NCI-H2107 treated with DMSO at 0.1 percent for 48 hours (cell line): ENCODE results near the gene IL22RA2.

Experiments used
- DNase-seq: peaks from one replicate; lab custom pipeline; 2025; ENCODE audit not compliant: unreplicated experiment; lab: John Stamatoyannopoulos, UW

Gene IL22RA2

GRCh38 chr6:137197684-137198645, 24.5 kb upstream of the IL22RA2 start:
- DNase-seq: no peak

GRCh38 chr6:137193256-137194070, 20.0 kb upstream of the IL22RA2 start:
- DNase-seq: no peak

GRCh38 chr6:137192821-137193220, 19.4 kb upstream of the IL22RA2 start:
- DNase-seq: no peak

DNA sequence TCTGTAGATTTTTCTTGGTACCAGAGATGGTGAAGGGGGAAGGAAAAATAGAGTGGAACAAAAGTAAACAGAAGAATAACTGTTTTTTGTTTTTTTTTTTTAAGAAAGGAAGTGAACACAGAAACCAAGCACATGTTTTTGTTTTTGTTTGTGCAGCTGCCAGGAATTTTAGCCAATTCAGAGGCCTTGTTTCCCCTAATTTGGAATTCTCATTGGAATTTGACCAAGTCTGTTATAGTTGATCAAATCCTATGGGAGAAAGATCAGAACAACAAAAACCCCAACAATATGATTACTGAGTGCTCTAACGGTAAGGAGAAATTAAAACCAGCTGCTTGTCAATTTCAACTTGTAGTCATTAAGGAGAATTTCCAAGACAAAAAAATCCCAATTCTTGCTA, 18.2 kb upstream of the IL22RA2 start:
- DNase-seq: no peak

DNA sequence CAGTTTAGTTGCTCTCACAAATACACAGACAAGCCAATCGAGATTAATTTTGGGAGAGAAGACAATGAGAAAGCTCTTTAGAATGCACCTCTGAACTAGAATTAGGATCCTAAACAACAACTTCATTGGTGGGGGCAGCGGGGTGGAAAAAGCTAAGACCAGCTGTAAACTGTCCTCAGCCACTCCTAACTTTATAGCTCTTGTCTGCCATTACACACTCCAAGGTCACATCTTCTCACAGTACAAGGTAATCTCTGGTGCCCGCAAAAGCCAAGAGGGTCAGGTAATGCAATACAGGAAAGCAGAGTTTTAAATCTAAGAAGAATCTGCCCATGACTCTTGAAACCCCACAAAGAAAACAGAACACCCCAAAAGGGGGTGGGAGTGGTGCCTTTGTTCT, 17.8 kb upstream of the IL22RA2 start:
- no peak for DNase-seq

DNA sequence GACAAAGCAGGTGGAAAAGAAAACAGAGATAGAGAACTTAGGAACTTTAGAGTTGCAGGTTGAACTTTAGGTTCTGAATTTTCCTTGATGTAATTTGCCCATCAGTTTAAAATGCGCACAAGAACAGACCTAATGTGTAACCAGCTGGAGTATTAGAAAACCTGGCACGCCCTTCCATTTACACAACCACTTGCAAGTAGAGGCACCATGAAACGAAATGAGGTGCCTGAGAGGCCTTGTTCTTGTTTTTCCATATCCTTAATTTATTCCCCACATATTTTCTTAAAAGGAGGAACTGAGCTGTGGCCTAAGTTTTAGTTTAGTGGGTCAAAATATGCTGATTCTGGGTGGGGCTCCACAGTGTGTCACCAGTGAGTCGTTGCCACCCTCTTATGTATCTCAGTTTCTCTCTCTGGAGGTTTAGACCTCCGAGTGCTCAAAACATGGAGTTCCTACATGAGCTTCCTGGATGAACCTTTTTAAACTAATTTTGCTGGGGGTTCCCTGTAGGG, 17.2 kb upstream of the IL22RA2 start:
- no peak for DNase-seq

- DNase-seq: no peak
Measured at GRCh38 chr6:137188855-137189254, 15.4 kb upstream of the IL22RA2 start.

DNA sequence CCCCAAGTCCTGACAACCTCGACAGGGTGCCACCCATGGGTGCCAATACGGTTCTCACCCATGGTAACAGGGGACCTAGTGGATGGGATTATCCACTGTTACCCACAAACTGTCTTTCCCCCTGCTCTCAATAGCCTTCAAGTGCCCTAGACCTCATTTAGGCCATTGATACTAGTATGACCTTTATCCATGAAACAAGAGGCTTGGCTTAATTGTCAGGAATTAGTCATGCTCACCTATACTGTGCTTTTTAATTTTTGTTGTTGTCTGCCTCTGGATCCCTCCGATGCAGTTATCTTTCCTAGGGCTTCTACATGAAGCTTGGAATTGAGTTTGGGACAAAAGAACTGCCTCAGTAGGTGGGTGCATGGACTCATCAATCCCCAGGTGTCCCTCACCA, 11.8 kb upstream of the IL22RA2 start:
- no peak for DNase-seq

DNA sequence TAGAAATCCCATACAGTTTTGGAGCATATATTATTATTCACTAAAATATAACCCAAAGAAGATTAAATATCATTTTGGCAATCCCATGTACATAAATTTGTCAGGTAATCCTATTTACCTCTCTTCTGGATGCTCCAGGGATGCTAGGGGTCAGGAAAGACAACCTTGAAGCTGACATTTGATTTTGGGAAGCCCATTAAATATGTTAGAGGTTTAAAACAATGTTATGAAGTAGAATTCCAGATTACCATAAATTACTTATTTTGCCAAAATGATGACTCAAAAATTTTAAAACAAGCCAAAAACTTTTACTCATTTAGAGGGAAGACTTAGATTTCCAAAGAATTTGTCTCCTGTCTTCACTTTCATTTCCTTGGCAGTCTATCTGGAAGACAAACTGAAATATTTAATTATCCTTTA, 9.2 kb upstream of the IL22RA2 start:
- DNase-seq: no peak

DNA sequence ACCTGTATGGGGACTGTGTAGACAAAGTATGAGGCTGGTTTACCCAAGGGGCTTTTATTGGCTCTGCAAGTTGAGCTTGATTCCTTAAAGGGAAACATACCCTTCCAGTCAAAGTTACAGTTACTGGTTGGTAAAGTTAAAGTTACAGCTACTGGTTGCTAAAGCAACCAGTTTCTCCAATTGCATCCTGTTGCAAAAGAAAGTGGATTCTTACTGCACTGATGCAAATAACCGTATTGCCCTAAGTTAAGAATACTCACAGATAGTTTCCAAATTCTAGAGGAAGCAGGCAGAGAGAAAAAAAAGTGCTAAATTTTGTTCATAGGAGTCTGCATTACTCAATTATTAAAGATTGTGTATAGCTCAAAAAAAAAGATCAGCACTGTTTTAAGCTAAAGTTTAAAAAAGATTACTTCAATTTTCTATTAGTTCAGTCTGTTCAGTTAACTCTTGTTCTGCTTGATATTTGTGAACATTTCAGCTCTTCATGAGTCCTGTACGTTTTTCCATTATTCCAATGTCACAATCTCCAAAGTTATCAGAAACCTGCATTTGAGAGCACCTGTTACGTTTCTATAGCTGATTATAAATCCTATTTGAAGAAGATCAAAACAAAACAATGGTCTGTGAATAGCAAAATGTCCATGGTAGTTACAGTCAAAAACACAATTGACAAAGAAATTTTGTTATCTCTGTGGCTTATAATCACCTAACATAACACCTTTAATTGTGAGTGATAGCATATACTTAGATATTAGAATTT, 8.6 kb upstream of the IL22RA2 start:
- DNase-seq: no peak

DNA sequence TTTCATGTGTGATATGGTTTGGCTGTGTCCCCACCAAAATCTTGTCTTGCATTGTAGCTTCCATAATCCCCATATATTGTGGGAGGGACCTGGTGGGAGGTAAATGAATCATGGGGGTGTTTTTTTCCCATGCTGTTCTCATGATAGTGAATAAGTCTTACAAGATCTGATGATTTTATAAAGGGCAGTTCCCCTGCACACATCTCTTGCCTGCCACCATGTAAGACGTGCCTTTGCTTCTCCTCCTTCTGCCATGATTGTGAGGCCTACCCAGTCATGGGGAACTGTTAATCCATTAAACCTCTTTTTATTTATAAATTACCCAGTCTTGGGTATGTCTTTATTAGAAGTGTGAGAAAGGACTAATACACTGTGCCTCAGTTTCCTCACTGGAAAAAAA, 4.2 kb upstream of the IL22RA2 start:
- no peak for DNase-seq

DNA sequence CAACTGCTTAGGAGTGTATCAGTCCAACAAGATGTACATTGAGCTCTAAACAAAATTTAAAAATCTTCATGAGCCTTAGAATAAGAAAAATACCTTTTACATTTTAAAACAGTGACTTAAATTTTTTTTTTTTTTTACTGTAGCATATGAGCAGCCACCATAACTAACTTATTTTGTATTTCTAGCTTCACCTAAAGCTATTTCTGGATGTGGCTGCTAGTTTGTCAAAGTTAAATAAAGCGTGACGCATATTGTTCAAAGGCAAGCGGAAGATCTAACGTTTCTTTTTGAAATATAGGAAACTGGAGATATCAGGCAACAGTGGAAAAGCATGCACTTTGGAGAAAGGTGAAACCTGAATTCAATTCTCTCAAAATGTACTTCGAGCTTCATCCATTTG, 3.3 kb upstream of the IL22RA2 start:
- no peak for DNase-seq

DNA sequence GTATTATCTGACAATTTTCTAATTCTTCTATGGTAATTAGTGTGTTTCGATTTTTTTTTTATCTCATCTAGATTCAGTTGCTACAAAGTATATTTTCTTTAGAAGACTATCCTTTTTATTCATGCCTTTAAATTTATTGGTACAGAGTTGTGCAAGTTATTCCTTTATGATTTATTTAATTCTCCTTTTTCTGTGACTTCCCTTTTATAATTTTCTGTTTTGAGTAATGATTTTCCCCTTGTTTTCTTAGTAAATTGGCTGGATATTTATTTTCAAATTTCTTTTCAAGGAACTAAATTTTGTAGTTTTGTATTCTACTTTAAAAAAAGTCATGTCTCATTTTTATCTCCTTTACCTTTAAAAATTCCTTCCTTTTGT, 2.4 kb upstream of the IL22RA2 start:
- no peak for DNase-seq

GRCh38 chr6:137175157-137175867, 1.9 kb upstream of the IL22RA2 start:
- no peak for DNase-seq

DNA sequence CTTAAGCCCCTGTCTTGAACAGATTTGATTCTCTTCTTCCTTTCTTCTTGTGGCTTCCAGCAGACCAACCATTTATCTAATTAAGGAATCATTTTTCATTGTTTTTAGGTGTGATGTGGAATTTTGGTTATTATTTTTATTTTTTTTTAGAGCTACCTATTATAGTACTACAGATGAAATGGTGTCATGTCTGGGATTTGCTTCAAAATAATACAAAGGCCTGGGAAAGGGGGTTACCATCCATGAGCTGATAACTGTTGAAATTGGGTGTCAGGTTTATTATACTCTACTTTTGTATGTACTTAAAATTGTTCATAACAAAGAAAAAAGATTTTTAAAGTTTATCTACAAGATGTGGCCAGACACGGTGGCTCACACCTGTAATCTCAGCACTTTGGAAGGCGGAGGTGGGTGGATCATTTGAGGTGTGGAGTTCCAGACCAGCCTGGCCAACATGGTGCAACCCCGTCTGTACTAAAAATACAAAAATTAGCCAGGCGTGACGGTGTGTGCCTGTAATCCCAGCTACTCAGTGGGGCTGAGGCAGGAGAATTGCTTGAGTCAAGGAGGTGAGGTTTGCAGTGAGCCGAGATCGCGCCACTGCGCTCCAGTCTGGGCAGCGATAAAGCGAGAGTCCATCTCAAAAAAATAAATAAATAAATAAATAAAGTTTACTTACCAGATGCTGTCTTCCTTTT, 561 bp downstream of the IL22RA2 start:
- DNase-seq: no peak

DNA sequence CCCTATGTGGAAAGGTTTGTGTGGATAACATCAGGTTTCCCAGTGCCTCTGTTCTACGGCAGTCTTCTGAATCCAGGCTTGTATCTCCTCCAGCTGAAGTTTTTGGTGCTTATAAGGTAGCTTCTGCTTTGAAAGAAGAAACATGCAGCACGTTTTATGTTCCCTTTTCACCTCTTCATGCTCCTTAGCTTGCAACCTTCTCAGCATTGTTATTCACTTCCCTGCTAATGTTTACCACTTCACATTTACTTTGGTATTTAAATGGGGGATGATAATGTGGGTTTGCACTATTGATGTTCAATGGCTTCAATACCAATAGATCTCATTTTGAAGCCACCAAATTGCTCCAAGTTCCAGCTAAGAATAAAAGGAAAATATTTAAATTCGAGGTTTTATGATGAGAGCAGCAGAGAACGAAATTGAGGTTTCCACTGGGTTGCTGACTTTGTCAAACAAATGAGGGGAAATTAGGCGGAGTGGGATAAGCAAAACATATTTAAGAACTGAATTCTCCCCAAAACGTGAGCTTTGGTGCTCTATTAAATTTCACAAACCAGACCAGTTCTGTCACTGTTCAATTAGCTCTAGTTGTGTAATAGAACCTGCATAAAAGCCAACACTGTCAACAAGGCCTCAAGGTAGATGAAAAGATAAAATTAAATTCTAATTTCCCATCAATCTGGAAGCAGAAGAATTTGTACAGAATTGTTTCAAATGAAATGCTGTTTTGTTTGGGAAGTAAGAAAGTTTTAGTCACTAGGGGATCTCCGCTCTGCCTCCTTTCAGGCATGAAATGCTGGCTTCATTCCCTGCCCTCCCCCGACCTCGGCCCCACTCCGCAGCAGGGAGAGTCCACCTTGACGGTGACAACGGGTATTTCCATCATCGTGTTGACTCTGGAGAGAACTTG, 1.4 kb downstream of the IL22RA2 start:
- no peak for DNase-seq

DNA sequence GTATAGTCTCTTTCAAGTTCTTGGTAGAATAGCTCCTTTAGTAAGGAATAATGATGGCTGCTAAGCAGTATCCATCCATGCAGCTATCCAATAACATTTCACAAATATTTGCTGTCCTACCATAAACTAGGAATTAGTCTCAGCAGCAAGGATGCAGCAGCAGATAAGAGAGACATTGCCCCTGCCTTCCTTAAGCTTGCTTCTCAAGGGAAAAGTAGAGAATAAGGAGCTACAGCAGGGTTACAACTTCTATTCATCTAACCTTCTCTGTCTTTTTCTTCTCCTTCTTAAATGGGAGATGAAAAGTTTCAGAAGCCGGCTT, 2.4 kb downstream of the IL22RA2 start:
- DNase-seq: no peak

- no peak for DNase-seq
Measured at GRCh38 chr6:137170266-137171052, 3.0 kb downstream of the IL22RA2 start.
